OCI-LY1 (cell line): Measurements from ENCODE around the gene VASP.

ENCODE experiments used
- CTCF ChIP-seq: fragments of 200-600 bp; sonication (generic), shearing (Covaris generic); IDR thresholded peaks from 2 replicates; pipeline ENCODE4 v1.5.1; 2017; ENCODE audit warnings: mild to moderate bottlenecking, antibody characterized with exemption, low read length, moderate library complexity, mixed read lengths
- EZH2 ChIP-seq: fragments of 200-600 bp; sonication (generic), shearing (Covaris generic); IDR thresholded peaks from 2 replicates; pipeline ENCODE4 v1.8.0; 2017; ENCODE audit warnings: borderline replicate concordance, mixed run types, mild to moderate bottlenecking, antibody characterized with exemption, low read length, moderate library complexity, mixed read lengths

GRCh38 chr19:45492627-45493470 is 14.4 kb upstream of the VASP start:
- TF ChIP-seq CTCF (no peak), EZH2 (no peak)
